Loucy (cell line): ENCODE measurements around the gene TSHZ2.

Experiments
- CTCF ChIP-seq: fragments of 200-600 bp; sonication (generic); conservative IDR thresholded peaks from 2 replicates; pipeline ENCODE4 v1.5.1; 2014; ENCODE audit warnings: mild to moderate bottlenecking, antibody characterized with exemption, low read length
- EZH2phosphoT487 ChIP-seq: fragments of 200-600 bp; IDR thresholded peaks from 2 replicates; pipeline ENCODE4 v1.6.1; 2018; ENCODE audit warnings: antibody characterized with exemption, mild to moderate bottlenecking, moderate library complexity, borderline replicate concordance

- TF ChIP-seq EZH2phosphoT487 (no peak), CTCF (no peak)
Observed at GRCh38 chr20:53260168-53260567, 288.0 kb downstream of the TSHZ2 start.
